Esophagus muscularis mucosa (tissue), 4 donors: Measurements from ENCODE around the gene SIRPA. TPM values are rescaled to one million over a fixed set of nuclear protein-coding genes. Genes with fewer than 3 reads are reported as not detected.

Source experiments
- DNase-seq: peaks from one replicate; pipeline ENCODE4 v3.0.0-alpha.2; 2017; ENCODE audit errors: extremely low spot score
- H3K27ac ChIP-seq, 4 donors: fragments of 200-600 bp; sonication (generic); replicated peaks in 1 of 4; 1 replicate in 3 of 4; 2 replicates in 1 of 4; pipeline ENCODE4 v1.5.1; 2016 to 2019; ENCODE audit warnings: mild to moderate bottlenecking in 1 of 4
- H3K27me3 ChIP-seq, 4 donors: fragments of 200-600 bp; sonication (generic); one replicate each; pipeline versions ENCODE4 v1.5.1 to v1.6.0; 2016 to 2019
- H3K36me3 ChIP-seq, 4 donors: fragments of 200-600 bp; sonication (generic); one replicate each; pipeline ENCODE4 v1.5.1; 2016 to 2019
- H3K4me1 ChIP-seq, 4 donors: fragments of 200-600 bp; sonication (generic); one replicate each; pipeline ENCODE4 v1.5.1; 2016 to 2019
- H3K4me3 ChIP-seq, 4 donors: fragments of 200-600 bp; sonication (generic); 1 replicate in 2 of 4; 2 replicates in 2 of 4; pipeline ENCODE4 v1.5.1; 2016 to 2019; ENCODE audit warnings: mild to moderate bottlenecking in 4 of 4, moderate library complexity in 1 of 4
- H3K9me3 ChIP-seq, 4 donors: fragments of 200-600 bp; sonication (generic); 1 replicate in 3 of 4; 2 replicates in 1 of 4; pipeline ENCODE4 v1.5.1; 2016 to 2019
- EP300 ChIP-seq: sonication (generic); formaldehyde crosslinking; IDR thresholded peaks from one replicate; pipeline ENCODE4 v1.6.1; 2017; ENCODE audit warnings: antibody characterized with exemption
- POLR2A ChIP-seq: fragments of 450-650 bp; IDR thresholded peaks from one replicate; pipeline ENCODE4 v1.6.1; 2017; ENCODE audit warnings: antibody characterized with exemption, moderate library complexity, mild to moderate bottlenecking, low read depth
- POLR2AphosphoS5 ChIP-seq, 2 donors: sonication (generic); formaldehyde crosslinking; IDR thresholded peaks; one replicate each; pipeline ENCODE4 v1.6.1; 2017; ENCODE audit warnings: antibody characterized with exemption in 2 of 2
- WGBS: methylation state at CpG from one replicate; pipeline ENCODE4 v1.1.5; 2018; 5-methylcytosine and 5-hydroxymethylcytosine counted together
- intact Hi-C: fragments of 100-400 bp; cut with DNase I; formaldehyde crosslinking; loops from one replicate; pipeline ENCODE4 v1.15.1; 2023
- total RNA-seq, 4 donors: library from RNA; depleted of rRNA; stranded (reverse); fragments of >200 nt; gene quantifications; one replicate each; pipeline versions ENCODE4 v1.1.0 to v1.2.1, GENCODE V29; 2016
- TF ChIP-seq, protein P1 (sequence below), 3 experiments: fragments of 200-600 bp in 2 of 3; fragments of 450-650 bp in 1 of 3; sonication (generic) in 2 of 3; IDR thresholded peaks; one replicate each; pipeline ENCODE4 v1.5.1; 2017 to 2019; ENCODE audit warnings: antibody characterized with exemption in 3 of 3, mild to moderate bottlenecking in 2 of 3, moderate library complexity in 1 of 3

Gene SIRPA
- total RNA-seq, 4 donors from 2014 or later: 19.5 to 39.8 (median 32.5) TPM

DNA sequence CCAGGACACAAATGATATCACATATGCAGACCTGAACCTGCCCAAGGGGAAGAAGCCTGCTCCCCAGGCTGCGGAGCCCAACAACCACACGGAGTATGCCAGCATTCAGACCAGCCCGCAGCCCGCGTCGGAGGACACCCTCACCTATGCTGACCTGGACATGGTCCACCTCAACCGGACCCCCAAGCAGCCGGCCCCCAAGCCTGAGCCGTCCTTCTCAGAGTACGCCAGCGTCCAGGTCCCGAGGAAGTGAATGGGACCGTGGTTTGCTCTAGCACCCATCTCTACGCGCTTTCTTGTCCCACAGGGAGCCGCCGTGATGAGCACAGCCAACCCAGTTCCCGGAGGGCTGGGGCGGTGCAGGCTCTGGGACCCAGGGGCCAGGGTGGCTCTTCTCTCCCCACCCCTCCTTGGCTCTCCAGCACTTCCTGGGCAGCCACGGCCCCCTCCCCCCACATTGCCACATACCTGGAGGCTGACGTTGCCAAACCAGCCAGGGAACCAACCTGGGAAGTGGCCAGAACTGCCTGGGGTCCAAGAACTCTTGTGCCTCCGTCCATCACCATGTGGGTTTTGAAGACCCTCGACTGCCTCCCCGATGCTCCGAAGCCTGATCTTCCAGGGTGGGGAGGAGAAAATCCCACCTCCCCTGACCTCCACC is 42.2 kb downstream of the SIRPA start:
- no peak for TF ChIP-seq POLR2A
- TF ChIP-seq EP300: no peak
- TF ChIP-seq, protein P1, sequence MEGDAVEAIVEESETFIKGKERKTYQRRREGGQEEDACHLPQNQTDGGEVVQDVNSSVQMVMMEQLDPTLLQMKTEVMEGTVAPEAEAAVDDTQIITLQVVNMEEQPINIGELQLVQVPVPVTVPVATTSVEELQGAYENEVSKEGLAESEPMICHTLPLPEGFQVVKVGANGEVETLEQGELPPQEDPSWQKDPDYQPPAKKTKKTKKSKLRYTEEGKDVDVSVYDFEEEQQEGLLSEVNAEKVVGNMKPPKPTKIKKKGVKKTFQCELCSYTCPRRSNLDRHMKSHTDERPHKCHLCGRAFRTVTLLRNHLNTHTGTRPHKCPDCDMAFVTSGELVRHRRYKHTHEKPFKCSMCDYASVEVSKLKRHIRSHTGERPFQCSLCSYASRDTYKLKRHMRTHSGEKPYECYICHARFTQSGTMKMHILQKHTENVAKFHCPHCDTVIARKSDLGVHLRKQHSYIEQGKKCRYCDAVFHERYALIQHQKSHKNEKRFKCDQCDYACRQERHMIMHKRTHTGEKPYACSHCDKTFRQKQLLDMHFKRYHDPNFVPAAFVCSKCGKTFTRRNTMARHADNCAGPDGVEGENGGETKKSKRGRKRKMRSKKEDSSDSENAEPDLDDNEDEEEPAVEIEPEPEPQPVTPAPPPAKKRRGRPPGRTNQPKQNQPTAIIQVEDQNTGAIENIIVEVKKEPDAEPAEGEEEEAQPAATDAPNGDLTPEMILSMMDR (IDR thresholded peaks at IDR 0.05): no peak
- TF ChIP-seq POLR2AphosphoS5 (IDR thresholded peaks at IDR 0.05): no peak
- intact Hi-C loops: no loop called here
- H3K9me3 ChIP-seq: no peaks in the 10 kb centered on the region
- H3K4me3 ChIP-seq: no peak overlapping the region
- WGBS: 94% methylated on average over 6 of the region's 25 CpGs
- no peaks in the 10 kb centered on the region for H3K27me3 ChIP-seq
- no peak for DNase-seq
- H3K27ac ChIP-seq: no peak overlapping the region
- peaks cover 25 to 39% (median 33%) of the 10 kb centered on the region in 4 donors for H3K4me1 ChIP-seq
- peaks cover 0 to 47% (median 23%) of the 10 kb centered on the region in 4 donors for H3K36me3 ChIP-seq

DNA sequence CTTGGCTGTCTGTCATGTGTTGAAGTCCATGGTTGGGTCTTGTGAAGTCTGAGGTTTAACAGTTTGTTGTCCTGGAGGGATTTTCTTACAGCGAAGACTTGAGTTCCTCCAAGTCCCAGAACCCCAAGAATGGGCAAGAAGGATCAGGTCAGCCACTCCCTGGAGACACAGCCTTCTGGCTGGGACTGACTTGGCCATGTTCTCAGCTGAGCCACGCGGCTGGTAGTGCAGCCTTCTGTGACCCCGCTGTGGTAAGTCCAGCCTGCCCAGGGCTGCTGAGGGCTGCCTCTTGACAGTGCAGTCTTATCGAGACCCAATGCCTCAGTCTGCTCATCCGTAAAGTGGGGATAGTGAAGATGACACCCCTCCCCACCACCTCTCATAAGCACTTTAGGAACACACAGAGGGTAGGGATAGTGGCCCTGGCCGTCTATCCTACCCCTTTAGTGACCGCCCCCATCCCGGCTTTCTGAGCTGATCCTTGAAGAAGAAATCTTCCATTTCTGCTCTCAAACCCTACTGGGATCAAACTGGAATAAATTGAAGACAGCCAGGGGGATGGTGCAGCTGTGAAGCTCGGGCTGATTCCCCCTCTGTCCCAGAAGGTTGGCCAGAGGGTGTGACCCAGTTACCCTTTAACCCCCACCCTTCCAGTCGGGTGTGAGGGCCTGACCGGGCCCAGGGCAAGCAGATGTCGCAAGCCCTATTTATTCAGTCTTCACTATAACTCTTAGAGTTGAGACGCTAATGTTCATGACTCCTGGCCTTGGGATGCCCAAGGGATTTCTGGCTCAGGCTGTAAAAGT is 43.5 kb downstream of the SIRPA start:
- peaks cover 21 to 33% (median 29%) of the 10 kb centered on the region in 4 donors for H3K4me1 ChIP-seq
- H3K36me3 ChIP-seq: peaks cover 0 to 47% (median 23%) of the 10 kb centered on the region in 4 donors
- H3K9me3 ChIP-seq: no peaks in the 10 kb centered on the region
- H3K27ac ChIP-seq: no peak overlapping the region
- intact Hi-C loops: no loop called here
- WGBS: 86% methylated on average over 9 of the region's 14 CpGs
- TF ChIP-seq POLR2AphosphoS5 (IDR thresholded peaks at IDR 0.05): no peak
- TF ChIP-seq POLR2A: no peak
- TF ChIP-seq, protein P1 (IDR thresholded peaks at IDR 0.05): no peak
- TF ChIP-seq EP300: no peak
- H3K27me3 ChIP-seq: no peaks in the 10 kb centered on the region
- DNase-seq: no peak
- H3K4me3 ChIP-seq: no peak overlapping the region

DNA sequence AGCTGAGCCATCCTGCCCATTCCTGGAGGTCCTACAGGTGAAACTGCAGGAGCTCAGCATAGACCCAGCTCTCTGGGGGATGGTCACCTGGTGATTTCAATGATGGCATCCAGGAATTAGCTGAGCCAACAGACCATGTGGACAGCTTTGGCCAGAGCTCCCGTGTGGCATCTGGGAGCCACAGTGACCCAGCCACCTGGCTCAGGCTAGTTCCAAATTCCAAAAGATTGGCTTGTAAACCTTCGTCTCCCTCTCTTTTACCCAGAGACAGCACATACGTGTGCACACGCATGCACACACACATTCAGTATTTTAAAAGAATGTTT is 44.0 kb downstream of the SIRPA start:
- WGBS: 91% methylated on average over 4 of the region's 4 CpGs
- TF ChIP-seq POLR2AphosphoS5 (IDR thresholded peaks at IDR 0.05) (no peak), EP300 (no peak), POLR2A (no peak)
- TF ChIP-seq, protein P1 (IDR thresholded peaks at IDR 0.05): no peak
- no peaks in the 10 kb centered on the region for H3K9me3 ChIP-seq
- H3K27ac ChIP-seq: no peak overlapping the region
- no peak overlapping the region for H3K4me3 ChIP-seq
- no peak for DNase-seq
- intact Hi-C loops: no loop called here
- peaks cover 0 to 47% (median 23%) of the 10 kb centered on the region in 4 donors for H3K36me3 ChIP-seq
- H3K27me3 ChIP-seq: no peaks in the 10 kb centered on the region
- peaks cover 17 to 31% (median 26%) of the 10 kb centered on the region in 4 donors for H3K4me1 ChIP-seq

DNA sequence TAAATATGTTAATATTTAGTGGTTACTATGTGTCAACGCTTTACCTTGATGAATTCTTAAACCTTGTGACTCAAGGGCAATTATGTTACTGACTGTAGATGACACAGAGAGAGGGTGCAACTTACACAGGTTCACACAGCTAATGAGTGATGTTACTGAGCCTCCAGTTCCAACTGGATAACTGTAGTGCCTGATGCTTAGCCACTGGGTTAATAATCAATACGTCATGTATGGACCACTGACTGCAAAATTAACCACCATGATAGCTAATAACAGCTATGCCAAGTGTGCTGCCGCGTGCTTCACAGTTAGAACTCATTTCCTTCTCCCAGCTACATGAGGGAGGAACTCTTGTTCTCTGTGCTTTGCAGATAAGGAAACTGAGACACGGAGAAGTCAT is 45.4 kb downstream of the SIRPA start:
- TF ChIP-seq POLR2A: no peak
- no peak for TF ChIP-seq EP300
- TF ChIP-seq POLR2AphosphoS5 (IDR thresholded peaks at IDR 0.05): no peak
- TF ChIP-seq, protein P1 (IDR thresholded peaks at IDR 0.05): no peak
- Histone ChIP-seq H3K36me3 (peaks cover 0 to 33% (median 19%) of the 10 kb centered on the region in 4 donors), H3K4me3 (no peak overlapping the region), H3K9me3 (no peaks in the 10 kb centered on the region), H3K27me3 (peaks cover 0 to 4% (median 0%) of the 10 kb centered on the region in 4 donors), H3K27ac (no peak overlapping the region), H3K4me1 (peaks cover 11 to 29% (median 23%) of the 10 kb centered on the region in 4 donors)
- intact Hi-C loops: no loop called here
- DNase-seq: no peak
- 57% methylated on average over 5 of the region's 5 CpGs for WGBS
